Measurements from ENCODE around the gene KIAA0232.
"Not testable (repeated sequence)": the region's sequence is repeated elsewhere in the genome, so short reads cannot be mapped to it uniquely, and the experiment has no call there.

The KIAA0232 gene

GRCh38 chr4:6776920-6777635, 5.4 kb upstream of the KIAA0232 start:
- no peak for DNase-seq (ENCODE audit: low read depth in 3 of 3)

GRCh38 chr4:6777636-6778281, 4.8 kb upstream of the KIAA0232 start:
- DNase-seq (ENCODE audit: low read depth in 3 of 3): no peak

- DNase-seq (ENCODE audit: low read depth in 3 of 3): no peak
Measured at GRCh38 chr4:6778435-6778834, 4.1 kb upstream of the KIAA0232 start.

GRCh38 chr4:6779667-6780565, 2.6 kb upstream of the KIAA0232 start:
- DNase-seq (ENCODE audit: low read depth in 3 of 3): no peak

GRCh38 chr4:6781113-6781512, 1.4 kb upstream of the KIAA0232 start:
- DNase-seq (ENCODE audit: low read depth in 3 of 3): no peak

- DNase-seq (ENCODE audit: low read depth in 3 of 3): no peak
Measured at GRCh38 chr4:6781561-6781960, 966 bp upstream of the KIAA0232 start.

GRCh38 chr4:6782846-6783110, 251 bp downstream of the KIAA0232 start:
- peak in 1 of 3 experiments; percentile 17 for DNase-seq (ENCODE audit: low read depth in 3 of 3)

- peak; percentile 76 to 87 (median 78) for DNase-seq (ENCODE audit: low read depth in 3 of 3)
Measured at GRCh38 chr4:6783111-6783981, 819 bp downstream of the KIAA0232 start.

- DNase-seq (ENCODE audit: low read depth in 3 of 3): no peak
Measured at GRCh38 chr4:6785572-6785925, 3.0 kb downstream of the KIAA0232 start.

- DNase-seq (ENCODE audit: low read depth in 3 of 3): no peak
Measured at GRCh38 chr4:6788123-6788522, 5.6 kb downstream of the KIAA0232 start.

- not testable (repeated sequence) for DNase-seq (ENCODE audit: low read depth in 3 of 3)
Measured at GRCh38 chr4:6791245-6791644, 8.7 kb downstream of the KIAA0232 start.

- DNase-seq (ENCODE audit: low read depth in 3 of 3): not testable (repeated sequence)
Measured at GRCh38 chr4:6791796-6792195, 9.3 kb downstream of the KIAA0232 start.

GRCh38 chr4:6794189-6794588, 11.7 kb downstream of the KIAA0232 start:
- no peak for DNase-seq (ENCODE audit: low read depth in 3 of 3)

- no peak for DNase-seq (ENCODE audit: low read depth in 3 of 3)
Measured at GRCh38 chr4:6795821-6796220, 13.3 kb downstream of the KIAA0232 start.

- DNase-seq (ENCODE audit: low read depth in 3 of 3): not testable (repeated sequence)
Measured at GRCh38 chr4:6797368-6797767, 14.8 kb downstream of the KIAA0232 start.

- DNase-seq (ENCODE audit: low read depth in 3 of 3): no peak
Measured at GRCh38 chr4:6799091-6799490, 16.6 kb downstream of the KIAA0232 start.

GRCh38 chr4:6802025-6802424, 19.5 kb downstream of the KIAA0232 start:
- no peak for DNase-seq (ENCODE audit: low read depth in 3 of 3)

GRCh38 chr4:6802626-6803025, 20.1 kb downstream of the KIAA0232 start:
- DNase-seq (ENCODE audit: low read depth in 3 of 3): no peak

- no peak for DNase-seq (ENCODE audit: low read depth in 3 of 3)
Measured at GRCh38 chr4:6803246-6803645, 20.7 kb downstream of the KIAA0232 start.

- DNase-seq (ENCODE audit: low read depth in 3 of 3): no peak
Measured at GRCh38 chr4:6804082-6804752, 21.7 kb downstream of the KIAA0232 start.

GRCh38 chr4:6806924-6807626, 24.5 kb downstream of the KIAA0232 start:
- DNase-seq (ENCODE audit: low read depth in 3 of 3): no peak

Measured in stimulated activated CD4-positive, alpha-beta T cell treated with anti-CD3 and anti-CD28 coated beads, TNF-alpha, amount 100 ng/mL, for 24 hours (primary cell).